Activated naive CD4-positive, alpha-beta T cell treated with anti-CD3 and anti-CD28 coated beads for 36 hours (primary cell): ENCODE data around the gene SGCB. TPM values are rescaled to one million over a fixed set of nuclear protein-coding genes. Genes with fewer than 3 reads are reported as not detected.

Experiments used
- total RNA-seq, 2 experiments: library from RNA; stranded (reverse); gene quantifications; one replicate each; pipeline ENCODE4 v1.2.3, GENCODE V29; 2021

SGCB gene
- total RNA-seq, 2 experiments from 2014 or later: 7.9 to 8.5 TPM

Other genes with a start within 250 kb of the SGCB start
- 10 to 100 TPM; 27.7 to 28.2 TPM for gene DCUN1D4, start 195.1 kb downstream of the SGCB start, total RNA-seq
- gene LRRC66, start 17.9 kb downstream of the SGCB start, total RNA-seq: not detected
- under 1 TPM in 1 of 2 experiments, not detected in 1; 0.40 TPM for gene SPATA18, start 13.0 kb upstream of the SGCB start, total RNA-seq